ENCODE results near the gene MED22.

DNA sequence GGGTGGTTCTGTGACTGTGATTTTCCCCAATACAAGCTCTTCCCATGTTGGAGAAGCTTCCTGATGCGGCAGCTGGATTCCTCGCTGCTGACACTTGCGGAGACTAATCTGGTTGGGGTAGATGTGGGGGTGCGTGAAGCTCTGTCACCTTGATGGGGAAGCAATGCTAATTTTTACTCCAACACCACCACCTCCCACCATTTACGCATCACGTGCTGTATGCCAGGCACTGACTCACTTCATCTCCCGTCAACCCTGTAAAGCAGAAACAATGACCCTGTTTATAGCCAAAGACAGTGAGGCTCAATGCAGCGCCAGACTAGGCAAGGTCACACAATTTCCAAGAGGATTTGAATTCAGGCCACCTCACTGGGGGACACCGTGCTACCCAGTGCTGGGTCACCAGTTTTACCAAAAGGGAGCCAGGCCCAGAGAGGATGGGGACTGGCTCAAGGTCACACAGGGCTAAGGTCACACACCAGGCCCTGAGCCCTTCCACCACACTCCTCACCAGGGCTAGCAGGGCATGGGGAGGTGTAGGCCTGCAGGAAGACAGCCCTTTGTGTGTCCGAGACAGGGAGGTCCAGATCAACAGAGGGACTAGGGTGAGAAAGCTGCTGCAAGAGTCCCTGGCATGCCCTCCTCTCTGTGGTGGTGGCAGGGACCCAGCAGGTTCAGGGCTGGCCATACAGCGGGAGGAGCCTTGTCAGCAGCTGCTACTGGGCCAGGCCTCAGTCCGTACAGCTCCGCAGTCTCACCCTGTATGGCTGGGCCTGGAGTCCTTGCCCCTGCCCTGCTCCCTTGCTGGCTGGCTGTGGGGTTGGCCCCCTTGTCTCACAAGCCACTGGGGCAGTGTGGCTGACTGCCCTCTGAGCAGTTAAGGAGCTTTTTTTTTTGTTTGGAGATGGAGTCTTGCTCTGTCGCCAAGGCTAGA lies 31.5 kb upstream of the MED22 start:
- no peak for TF ChIP-seq EZH2 (IDR thresholded peaks at IDR 0.05; ENCODE audit: low read length)
- TF ChIP-seq, protein P1, sequence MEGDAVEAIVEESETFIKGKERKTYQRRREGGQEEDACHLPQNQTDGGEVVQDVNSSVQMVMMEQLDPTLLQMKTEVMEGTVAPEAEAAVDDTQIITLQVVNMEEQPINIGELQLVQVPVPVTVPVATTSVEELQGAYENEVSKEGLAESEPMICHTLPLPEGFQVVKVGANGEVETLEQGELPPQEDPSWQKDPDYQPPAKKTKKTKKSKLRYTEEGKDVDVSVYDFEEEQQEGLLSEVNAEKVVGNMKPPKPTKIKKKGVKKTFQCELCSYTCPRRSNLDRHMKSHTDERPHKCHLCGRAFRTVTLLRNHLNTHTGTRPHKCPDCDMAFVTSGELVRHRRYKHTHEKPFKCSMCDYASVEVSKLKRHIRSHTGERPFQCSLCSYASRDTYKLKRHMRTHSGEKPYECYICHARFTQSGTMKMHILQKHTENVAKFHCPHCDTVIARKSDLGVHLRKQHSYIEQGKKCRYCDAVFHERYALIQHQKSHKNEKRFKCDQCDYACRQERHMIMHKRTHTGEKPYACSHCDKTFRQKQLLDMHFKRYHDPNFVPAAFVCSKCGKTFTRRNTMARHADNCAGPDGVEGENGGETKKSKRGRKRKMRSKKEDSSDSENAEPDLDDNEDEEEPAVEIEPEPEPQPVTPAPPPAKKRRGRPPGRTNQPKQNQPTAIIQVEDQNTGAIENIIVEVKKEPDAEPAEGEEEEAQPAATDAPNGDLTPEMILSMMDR (optimal IDR thresholded peaks at IDR 0.05 in 1 of 3, IDR thresholded peaks at IDR 0.05 in 1 of 3, conservative IDR thresholded peaks at IDR 0.05 in 1 of 3; ENCODE audit: extremely low read depth in 1 of 3, insufficient read depth in 2 of 3, low read length in 3 of 3), result no peak
